NB4 (cell line): Measurements from ENCODE around the gene CD24.

ENCODE experiments used
- MYC ChIP-seq: IDR thresholded peaks from 2 replicates; pipeline ENCODE4 v1.6.1; 2011; ENCODE audit warnings: low read depth, low read length
- POLR2A ChIP-seq: IDR thresholded peaks from 2 replicates; pipeline ENCODE4 v1.6.1; 2011; ENCODE audit warnings: mild to moderate bottlenecking; ENCODE audit not compliant: insufficient read length; ENCODE audit errors: extremely low read depth
- TF ChIP-seq, protein P1 (sequence below): IDR thresholded peaks from one replicate; pipeline ENCODE4 v1.5.1; 2012; ENCODE audit warnings: low read depth, low read length
- TF ChIP-seq, protein P2 (sequence below): IDR thresholded peaks from 2 replicates; pipeline ENCODE4 v1.6.1; 2011; ENCODE audit warnings: low read depth, low read length

DNA sequence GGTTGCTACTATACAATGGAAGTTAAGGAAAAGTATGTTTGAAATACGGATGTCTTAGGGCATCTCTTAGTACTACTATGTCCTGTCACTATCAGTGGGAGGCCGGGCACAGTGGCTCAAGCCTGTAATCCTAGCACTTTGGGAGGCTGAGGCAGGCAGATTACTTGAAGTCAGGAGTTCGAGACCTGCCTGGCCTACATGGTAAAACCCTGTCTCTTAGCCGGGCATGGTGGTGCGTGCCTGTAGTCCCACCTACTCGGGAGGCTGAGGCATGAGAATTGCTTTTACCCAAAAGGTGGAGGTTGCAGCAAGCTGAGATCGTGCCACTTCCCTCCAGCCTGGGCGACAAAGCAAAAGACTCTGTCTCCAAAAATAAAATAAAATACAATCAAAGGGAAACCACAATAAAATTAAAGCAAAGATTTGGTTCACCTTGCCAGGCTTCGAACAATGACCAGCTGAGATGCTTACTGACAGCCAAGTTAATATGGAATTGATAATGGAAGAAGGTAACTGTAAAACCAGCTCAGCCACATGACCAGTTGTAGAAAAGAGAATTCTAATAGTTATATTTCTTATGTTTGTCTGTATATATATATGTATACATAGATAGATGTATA is 6.5 kb downstream of the CD24 start:
- no peak for TF ChIP-seq POLR2A
- TF ChIP-seq, protein P1, sequence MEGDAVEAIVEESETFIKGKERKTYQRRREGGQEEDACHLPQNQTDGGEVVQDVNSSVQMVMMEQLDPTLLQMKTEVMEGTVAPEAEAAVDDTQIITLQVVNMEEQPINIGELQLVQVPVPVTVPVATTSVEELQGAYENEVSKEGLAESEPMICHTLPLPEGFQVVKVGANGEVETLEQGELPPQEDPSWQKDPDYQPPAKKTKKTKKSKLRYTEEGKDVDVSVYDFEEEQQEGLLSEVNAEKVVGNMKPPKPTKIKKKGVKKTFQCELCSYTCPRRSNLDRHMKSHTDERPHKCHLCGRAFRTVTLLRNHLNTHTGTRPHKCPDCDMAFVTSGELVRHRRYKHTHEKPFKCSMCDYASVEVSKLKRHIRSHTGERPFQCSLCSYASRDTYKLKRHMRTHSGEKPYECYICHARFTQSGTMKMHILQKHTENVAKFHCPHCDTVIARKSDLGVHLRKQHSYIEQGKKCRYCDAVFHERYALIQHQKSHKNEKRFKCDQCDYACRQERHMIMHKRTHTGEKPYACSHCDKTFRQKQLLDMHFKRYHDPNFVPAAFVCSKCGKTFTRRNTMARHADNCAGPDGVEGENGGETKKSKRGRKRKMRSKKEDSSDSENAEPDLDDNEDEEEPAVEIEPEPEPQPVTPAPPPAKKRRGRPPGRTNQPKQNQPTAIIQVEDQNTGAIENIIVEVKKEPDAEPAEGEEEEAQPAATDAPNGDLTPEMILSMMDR = no peak
- no peak for TF ChIP-seq MYC
- TF ChIP-seq, protein P2, sequence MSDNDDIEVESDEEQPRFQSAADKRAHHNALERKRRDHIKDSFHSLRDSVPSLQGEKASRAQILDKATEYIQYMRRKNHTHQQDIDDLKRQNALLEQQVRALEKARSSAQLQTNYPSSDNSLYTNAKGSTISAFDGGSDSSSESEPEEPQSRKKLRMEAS = no peak
